Measurements from ENCODE around the gene ZNF423.

DNA sequence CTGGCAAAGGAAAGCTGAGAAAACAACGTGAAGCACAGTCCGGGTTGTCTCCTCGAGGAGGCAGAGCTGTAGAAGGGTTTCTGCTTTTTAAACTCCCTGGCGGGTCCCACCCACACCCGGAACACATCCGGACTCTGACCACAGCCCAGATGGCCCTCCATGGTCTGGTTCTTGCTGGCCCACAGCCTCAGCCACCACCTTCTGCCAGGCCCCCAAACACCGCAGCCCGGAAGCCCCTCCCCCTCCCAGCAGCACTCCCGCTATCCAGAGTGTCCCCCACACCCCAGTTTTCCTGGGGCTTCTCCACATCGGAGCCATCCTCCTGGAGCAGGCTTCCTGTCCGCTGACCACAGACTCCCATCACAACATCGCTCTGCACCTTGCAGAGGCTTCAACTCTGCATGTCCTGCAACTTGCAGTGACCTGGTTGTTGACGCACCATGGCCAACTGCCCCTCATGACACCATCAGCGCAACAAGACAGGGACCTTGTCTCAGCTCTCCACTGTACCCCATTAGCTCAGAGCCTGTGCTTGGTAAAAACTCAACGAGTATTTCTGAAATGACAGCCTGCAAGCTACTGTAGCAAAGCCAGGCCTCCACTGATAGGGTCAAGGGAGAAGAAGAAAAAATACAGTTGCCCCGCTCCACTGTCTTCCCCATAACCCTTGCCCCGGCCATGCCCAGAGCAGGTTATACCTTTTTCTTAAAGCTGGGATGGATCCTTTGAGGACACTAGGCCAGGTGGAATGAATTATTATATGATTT, 352.5 kb downstream of the ZNF423 start:
- TF ChIP-seq, protein P1, sequence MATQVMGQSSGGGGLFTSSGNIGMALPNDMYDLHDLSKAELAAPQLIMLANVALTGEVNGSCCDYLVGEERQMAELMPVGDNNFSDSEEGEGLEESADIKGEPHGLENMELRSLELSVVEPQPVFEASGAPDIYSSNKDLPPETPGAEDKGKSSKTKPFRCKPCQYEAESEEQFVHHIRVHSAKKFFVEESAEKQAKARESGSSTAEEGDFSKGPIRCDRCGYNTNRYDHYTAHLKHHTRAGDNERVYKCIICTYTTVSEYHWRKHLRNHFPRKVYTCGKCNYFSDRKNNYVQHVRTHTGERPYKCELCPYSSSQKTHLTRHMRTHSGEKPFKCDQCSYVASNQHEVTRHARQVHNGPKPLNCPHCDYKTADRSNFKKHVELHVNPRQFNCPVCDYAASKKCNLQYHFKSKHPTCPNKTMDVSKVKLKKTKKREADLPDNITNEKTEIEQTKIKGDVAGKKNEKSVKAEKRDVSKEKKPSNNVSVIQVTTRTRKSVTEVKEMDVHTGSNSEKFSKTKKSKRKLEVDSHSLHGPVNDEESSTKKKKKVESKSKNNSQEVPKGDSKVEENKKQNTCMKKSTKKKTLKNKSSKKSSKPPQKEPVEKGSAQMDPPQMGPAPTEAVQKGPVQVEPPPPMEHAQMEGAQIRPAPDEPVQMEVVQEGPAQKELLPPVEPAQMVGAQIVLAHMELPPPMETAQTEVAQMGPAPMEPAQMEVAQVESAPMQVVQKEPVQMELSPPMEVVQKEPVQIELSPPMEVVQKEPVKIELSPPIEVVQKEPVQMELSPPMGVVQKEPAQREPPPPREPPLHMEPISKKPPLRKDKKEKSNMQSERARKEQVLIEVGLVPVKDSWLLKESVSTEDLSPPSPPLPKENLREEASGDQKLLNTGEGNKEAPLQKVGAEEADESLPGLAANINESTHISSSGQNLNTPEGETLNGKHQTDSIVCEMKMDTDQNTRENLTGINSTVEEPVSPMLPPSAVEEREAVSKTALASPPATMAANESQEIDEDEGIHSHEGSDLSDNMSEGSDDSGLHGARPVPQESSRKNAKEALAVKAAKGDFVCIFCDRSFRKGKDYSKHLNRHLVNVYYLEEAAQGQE (IDR thresholded peaks at IDR 0.05; ENCODE audit: insufficient read depth in 1 of 2, low read depth in 2 of 2, low read length in 1 of 2), result no peak
- TF ChIP-seq, protein P2, sequence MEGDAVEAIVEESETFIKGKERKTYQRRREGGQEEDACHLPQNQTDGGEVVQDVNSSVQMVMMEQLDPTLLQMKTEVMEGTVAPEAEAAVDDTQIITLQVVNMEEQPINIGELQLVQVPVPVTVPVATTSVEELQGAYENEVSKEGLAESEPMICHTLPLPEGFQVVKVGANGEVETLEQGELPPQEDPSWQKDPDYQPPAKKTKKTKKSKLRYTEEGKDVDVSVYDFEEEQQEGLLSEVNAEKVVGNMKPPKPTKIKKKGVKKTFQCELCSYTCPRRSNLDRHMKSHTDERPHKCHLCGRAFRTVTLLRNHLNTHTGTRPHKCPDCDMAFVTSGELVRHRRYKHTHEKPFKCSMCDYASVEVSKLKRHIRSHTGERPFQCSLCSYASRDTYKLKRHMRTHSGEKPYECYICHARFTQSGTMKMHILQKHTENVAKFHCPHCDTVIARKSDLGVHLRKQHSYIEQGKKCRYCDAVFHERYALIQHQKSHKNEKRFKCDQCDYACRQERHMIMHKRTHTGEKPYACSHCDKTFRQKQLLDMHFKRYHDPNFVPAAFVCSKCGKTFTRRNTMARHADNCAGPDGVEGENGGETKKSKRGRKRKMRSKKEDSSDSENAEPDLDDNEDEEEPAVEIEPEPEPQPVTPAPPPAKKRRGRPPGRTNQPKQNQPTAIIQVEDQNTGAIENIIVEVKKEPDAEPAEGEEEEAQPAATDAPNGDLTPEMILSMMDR (IDR thresholded peaks at IDR 0.05), result no peak
- no peak for TF ChIP-seq POLR2AphosphoS5 (IDR thresholded peaks at IDR 0.05; ENCODE audit: low read depth, low read length)
- TF ChIP-seq SIN3A (IDR thresholded peaks at IDR 0.05; ENCODE audit: borderline replicate concordance, insufficient read depth, low read depth, low read length), result no peak
- TF ChIP-seq TCF7L2 (IDR thresholded peaks at IDR 0.05; ENCODE audit: low read depth, low read length), result no peak
